GM18867 (cell line): ENCODE data around the gene MED9.
"Not testable (repeated sequence)": the region's sequence is repeated elsewhere in the genome, so short reads cannot be mapped to it uniquely, and the experiment has no call there.

ENCODE experiments used
- ATAC-seq: cut with Tn5 transposase; IDR thresholded peaks from one replicate; pipeline ENCODE4 v1.9.1; 2021; ENCODE audit warnings: mild to moderate bottlenecking, moderate library complexity; ENCODE audit not compliant: unreplicated experiment

MED9 gene

DNA sequence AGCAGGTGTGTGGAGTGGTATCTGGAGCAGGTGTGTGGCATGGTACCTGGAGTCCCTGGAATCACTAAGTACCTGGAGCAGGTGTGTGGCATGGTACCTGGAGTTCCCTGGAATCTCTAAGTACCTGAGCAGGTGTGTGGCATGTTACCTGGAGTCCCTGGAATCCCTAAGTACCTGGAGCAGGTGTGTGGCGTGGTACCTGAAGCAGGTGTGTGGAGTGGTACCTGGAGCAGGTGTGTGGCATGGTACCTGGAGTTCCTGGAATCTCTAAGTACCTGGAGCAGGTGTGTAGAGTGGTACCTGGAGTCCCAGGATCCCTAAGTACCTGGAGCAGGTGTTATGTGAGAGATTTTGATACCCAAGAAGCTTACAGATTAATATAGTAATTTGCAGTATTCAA lies 22.1 kb upstream of the MED9 start:
- ATAC-seq, result not testable (repeated sequence)

GRCh38 chr17:17455173-17455572 lies 21.6 kb upstream of the MED9 start:
- no peak for ATAC-seq

DNA sequence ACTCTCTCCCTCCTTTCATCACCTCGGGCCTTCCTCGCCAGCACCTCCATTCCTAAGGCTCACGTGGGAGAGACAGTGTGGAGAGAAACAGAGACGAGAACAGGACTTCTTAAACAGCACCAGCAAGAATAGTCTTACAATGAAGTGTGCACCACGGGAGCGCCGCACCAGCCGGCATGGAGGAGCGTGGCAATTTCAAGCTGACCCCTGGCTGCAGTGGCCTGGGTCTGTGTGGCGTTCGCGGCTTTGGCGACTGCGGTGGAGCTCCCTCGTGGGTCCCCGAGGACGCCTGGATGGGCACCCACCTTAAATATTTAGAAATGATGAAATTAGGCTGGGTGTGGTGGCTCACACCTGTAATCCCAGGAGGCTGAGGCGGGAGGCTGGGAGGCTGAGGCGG lies 20.5 kb upstream of the MED9 start:
- ATAC-seq, result no peak

DNA sequence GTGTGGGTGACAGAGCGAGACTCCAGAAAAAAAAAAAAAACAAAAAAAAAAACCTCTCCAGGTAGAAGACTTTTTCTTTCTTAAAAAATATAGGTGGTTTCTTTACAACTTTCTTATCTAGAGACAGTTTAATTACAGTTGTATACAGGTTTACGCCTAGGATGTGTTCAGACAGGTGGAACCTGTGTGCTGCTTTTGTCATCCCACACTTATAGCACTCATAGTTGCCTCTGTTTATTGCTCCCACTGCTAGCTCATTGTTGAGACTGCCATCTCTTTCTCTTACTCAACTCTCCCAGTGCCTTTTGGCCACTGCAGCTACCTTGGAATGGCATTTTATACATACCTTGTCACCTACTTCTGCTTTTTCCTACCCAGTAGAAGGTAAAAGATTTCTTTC lies 19.1 kb upstream of the MED9 start:
- ATAC-seq, result no peak

GRCh38 chr17:17460038-17460437 lies 16.8 kb upstream of the MED9 start:
- ATAC-seq, result no peak

DNA sequence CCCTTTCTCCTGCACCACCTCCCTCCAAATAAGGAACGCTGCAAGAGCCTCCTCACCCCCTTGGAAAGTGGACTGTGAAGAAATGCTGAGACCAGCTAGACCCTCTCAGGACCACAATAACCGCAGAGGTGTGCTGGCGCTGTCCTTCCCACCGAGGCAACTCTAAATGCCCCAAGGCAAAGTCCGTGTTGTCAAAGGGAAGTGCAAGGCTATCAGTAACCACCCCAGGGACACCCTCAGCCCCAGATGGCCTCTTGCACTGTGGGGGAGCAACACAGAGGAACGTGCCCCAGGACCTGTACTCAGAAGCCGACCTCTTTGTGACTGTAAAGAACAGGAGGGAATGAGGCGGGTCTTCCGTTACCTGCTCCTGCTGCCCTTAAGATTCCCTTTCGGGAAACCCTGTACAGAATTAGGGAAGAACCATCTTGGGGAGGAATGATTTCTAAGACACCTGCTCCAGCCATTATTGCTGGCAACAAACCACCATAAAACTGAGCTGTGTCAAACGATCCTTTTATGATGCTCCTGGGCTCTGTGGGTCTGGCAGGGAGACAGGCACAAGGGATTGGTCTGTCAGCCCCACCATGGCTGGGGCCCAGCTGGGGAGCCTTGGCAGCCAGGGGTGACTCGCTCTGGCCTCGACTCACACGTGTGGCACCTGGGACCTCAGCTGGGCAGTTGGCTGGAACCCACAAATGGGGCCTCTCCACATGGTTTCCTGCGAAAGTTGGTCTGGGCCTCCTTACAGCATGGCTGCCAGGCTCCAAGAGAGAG lies 14.6 kb upstream of the MED9 start:
- ATAC-seq, result no peak

- no peak for ATAC-seq
Measured at GRCh38 chr17:17463821-17464220, 13.0 kb upstream of the MED9 start.

- not testable (repeated sequence) for ATAC-seq
Measured at GRCh38 chr17:17465878-17466277, 10.9 kb upstream of the MED9 start.

- no peak for ATAC-seq
Measured at GRCh38 chr17:17466511-17466910, 10.3 kb upstream of the MED9 start.

GRCh38 chr17:17467016-17467415 lies 9.8 kb upstream of the MED9 start:
- ATAC-seq, result no peak

DNA sequence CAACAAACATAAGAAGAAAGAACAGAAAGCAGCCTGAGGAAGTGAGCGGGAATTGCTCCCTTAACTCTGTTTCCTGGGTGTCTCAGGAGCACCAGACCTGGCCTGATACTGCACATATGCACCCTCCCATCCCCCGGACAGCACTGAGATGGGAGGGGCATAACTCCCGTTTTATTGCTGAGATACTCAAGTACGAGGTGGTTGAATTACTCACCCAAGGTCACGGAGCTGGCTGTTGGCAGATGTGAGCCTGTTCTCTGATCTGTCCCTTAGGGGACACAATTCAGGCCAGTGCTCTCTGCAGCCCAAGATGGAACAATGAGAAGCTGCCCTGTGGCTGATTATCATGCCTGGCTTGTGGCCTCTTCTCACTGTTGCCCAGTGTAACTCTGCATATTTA lies 9.1 kb upstream of the MED9 start:
- no peak for ATAC-seq

- ATAC-seq, result no peak
Measured at GRCh38 chr17:17468217-17469010, 8.4 kb upstream of the MED9 start.

DNA sequence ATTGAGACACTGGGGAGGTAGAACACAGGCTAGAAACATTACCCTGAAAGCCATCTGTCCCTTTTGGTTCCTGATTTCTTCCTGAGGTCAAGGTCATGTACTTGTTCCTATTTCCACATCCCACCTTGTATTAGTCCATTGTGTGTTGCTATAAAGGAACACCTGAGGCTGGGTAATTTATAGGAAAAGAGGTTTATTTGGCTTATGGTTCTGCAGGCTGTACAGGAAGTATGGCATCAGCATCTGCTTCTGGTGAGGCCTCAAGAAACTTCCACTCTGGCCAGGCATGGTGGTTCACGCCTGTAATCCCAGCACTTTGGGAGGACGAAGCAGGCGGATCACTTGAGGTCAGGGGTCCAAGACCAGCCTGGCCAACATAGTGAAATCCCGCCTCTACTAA lies 7.4 kb upstream of the MED9 start:
- no peak for ATAC-seq

- no peak for ATAC-seq
Measured at GRCh38 chr17:17469996-17470395, 6.8 kb upstream of the MED9 start.

DNA sequence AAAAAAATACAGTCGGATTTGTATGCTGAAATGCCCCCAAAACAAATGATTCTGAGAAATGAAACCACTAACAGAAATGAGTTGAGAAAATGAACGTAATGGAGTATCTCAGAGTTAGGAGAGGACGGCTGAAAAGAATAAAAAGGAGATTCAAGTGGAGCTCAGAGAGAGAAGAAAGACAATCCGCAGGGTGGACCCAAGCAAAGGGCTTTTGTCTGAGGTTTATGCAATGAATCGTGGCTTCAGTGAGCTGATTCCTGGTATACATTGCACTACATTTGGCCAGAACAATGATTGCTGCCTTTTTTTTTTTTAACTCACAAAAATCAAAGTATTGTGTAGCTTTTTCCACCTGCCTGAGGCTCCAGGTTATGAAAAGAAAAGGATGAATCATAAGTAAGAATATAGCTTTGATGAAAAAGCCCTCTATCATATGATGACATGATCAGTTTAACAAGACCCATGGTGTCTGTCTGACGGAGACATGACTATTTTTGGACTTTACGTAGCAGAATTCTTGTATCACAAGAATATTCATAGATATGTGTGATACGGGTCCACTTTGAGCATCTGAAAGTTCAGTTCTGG lies 4.4 kb upstream of the MED9 start:
- no peak for ATAC-seq

GRCh38 chr17:17474341-17474740 lies 2.5 kb upstream of the MED9 start:
- no peak for ATAC-seq

GRCh38 chr17:17479209-17479608 lies 2.4 kb downstream of the MED9 start:
- ATAC-seq, result no peak

GRCh38 chr17:17480593-17481148 lies 3.9 kb downstream of the MED9 start:
- no peak for ATAC-seq

DNA sequence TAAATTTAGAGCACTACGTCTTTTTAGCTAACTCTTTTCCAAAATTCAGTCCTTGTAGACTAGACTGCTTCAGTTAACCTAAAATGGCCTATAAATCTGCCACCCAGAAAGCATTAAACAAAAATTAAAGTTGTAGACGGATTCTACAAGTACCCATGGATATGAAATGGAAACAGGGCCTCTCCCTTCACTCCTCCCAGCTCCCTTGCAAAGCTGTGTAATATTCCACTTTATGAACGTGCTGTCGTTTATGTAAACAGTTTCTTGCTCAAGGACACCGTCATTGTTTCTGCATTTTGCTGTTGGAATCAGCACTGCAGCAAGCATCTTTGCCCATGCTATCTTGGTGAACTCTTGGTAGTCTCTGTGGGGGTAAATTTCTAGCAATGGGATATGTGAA lies 5.1 kb downstream of the MED9 start:
- no peak for ATAC-seq

- no peak for ATAC-seq
Measured at GRCh38 chr17:17484451-17484899, 7.7 kb downstream of the MED9 start.

DNA sequence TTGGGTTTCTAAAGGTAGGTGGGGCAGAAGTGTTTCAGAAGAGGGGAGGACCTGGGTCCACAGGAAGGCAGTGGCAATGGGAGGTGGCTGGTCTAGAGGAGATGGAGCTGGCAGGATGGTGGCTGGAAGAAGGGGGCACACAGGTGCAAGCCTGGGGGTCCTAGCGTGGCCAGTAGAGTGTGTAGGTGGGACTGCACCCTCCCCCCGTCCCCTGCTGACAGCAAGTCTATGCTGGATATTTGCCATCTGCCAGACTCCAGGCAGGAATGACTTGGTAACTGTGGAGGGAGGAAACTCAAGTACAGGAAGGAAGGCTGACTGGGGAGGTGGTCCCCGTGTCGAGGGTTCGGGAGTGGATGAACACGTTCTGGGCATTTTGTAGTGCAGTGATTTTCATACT lies 8.6 kb downstream of the MED9 start:
- ATAC-seq, result no peak

DNA sequence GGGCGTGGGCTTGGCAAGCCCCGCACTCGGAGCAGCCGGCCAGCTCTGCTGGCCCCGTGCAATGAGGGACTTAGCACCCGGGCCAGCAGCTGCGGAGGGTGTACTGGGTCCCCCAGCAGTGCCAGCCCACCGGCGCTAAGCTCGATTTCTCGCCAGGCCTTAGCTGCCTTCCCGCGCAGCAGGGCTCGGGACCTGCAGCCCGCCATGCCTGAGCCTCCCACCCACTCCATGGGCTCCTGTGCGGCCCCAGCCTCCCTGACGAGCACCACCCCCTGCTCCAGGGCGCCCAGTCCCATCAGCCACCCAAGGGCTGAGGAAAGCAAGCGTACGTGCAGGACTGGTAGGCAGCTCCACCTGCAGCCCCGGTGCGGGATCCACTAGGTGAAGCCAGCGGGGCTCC lies 9.6 kb downstream of the MED9 start:
- not testable (repeated sequence) for ATAC-seq
